Cardiac fibroblast (primary cell): ENCODE results near the gene CDKN1B.

Experiments used
- DNase-seq, 2 donors: peaks; one replicate each; pipeline versions ENCODE4 v3.0.0 to v3.0.0-alpha.2; 2010; ENCODE audit warnings: low read depth in 2 of 2
- H3K4me3 ChIP-seq, 2 donors: replicated peaks in 1 of 2; 1 replicate in 1 of 2; 2 replicates in 1 of 2; pipeline ENCODE4 v1.5.1; 2011; ENCODE audit warnings: low read depth in 2 of 2, low read length in 2 of 2, mild to moderate bottlenecking in 2 of 2, moderate library complexity in 1 of 2
- TF ChIP-seq, protein P1 (sequence below): IDR thresholded peaks from one replicate; pipeline ENCODE4 v1.5.1; 2011; ENCODE audit warnings: low read depth, mild to moderate bottlenecking, low read length, inconsistent platforms

Gene CDKN1B

DNA sequence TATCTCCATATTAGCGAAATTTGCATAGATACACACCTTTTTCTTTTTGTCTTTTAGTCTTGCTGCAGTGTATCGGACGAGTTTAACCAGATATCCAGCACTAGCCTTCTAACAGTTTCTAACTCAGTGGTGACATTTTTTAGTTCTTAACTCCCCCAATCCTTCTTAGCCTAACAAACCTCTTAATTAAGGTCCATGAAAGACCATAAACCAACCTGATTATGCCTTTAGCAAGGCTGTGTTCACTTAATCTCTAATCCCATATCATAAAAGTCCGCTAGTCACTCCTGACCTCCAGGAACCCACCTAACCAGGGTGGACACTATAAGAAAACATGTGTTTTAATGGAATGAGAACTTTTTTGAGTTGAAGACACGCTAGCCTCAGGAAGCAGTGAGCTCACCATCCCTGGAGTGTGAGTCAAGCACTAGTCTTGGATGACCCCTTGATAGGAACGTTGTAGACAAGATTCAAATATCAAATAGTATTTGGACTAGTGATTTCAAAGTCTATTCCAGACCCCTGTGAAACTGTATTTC is 9.5 kb downstream of the CDKN1B start:
- peak; percentile 55 to 92 for DNase-seq
- H3K4me3 ChIP-seq = peak overlapping the region; percentile 86 to 88

DNA sequence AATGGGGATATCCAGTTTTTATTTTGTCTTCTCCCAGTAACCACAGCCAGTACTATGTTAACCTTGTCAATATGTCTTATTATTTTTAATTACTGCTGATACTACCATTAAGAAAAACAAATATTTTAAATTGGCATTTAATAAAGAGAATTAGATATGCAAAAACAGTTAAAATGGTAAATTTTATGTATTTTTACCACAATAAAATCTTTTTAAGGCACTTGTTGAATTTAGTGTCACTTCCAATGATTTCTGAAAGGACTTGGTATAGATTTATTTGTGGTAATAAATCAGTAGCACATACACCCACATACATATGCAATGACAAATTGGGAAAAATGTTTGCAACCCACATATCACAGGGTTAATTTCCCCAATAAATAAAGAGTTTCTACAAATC is 14.0 kb downstream of the CDKN1B start:
- no peak for DNase-seq
- H3K4me3 ChIP-seq = no peak overlapping the region
- TF ChIP-seq, protein P1, sequence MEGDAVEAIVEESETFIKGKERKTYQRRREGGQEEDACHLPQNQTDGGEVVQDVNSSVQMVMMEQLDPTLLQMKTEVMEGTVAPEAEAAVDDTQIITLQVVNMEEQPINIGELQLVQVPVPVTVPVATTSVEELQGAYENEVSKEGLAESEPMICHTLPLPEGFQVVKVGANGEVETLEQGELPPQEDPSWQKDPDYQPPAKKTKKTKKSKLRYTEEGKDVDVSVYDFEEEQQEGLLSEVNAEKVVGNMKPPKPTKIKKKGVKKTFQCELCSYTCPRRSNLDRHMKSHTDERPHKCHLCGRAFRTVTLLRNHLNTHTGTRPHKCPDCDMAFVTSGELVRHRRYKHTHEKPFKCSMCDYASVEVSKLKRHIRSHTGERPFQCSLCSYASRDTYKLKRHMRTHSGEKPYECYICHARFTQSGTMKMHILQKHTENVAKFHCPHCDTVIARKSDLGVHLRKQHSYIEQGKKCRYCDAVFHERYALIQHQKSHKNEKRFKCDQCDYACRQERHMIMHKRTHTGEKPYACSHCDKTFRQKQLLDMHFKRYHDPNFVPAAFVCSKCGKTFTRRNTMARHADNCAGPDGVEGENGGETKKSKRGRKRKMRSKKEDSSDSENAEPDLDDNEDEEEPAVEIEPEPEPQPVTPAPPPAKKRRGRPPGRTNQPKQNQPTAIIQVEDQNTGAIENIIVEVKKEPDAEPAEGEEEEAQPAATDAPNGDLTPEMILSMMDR = no peak

More for the DNA sequence above, 9.5 kb downstream of the CDKN1B start:
- TF ChIP-seq, protein P1 = no peak

DNA sequence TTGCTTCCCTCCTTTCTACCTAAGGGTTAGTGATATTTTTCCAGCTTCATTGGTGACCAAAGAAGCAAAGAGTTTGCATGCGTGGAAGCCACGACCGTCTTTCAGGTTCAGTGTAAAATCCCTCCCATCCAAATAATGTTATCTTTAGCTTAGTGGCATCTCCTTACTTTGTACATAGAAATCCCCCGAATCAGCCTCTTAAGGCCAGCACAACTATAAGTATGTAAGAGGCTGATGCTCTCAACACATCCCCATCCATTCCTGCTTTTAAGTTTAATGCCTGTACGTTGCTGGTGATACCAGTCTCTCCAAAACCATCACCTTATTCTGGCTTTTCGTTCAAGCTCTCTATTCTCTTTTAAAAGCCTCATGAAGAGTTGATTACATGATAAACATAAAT is 14.6 kb downstream of the CDKN1B start:
- DNase-seq = no peak
- TF ChIP-seq, protein P1 = no peak
- no peak overlapping the region for H3K4me3 ChIP-seq

DNA sequence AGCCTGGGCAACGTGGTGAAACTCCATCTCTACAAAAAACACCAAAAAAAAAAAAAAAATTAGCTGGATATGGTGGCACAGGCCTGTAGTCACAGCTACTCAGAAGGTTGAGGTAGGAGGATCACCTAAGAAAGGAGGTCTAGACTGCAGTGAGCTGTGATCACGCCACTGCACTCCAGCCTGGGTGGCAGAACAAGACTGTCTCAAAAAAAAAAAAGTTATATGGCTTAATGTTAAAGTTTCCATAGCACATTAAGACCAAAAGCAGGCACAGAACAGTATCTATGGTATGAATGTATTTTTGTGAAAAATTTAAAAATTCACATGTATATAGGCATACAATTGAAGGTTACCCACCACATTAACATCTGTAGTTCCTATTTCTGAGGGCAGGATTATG is 15.9 kb downstream of the CDKN1B start:
- no peak for DNase-seq
- TF ChIP-seq, protein P1 = no peak
- no peak overlapping the region for H3K4me3 ChIP-seq

DNA sequence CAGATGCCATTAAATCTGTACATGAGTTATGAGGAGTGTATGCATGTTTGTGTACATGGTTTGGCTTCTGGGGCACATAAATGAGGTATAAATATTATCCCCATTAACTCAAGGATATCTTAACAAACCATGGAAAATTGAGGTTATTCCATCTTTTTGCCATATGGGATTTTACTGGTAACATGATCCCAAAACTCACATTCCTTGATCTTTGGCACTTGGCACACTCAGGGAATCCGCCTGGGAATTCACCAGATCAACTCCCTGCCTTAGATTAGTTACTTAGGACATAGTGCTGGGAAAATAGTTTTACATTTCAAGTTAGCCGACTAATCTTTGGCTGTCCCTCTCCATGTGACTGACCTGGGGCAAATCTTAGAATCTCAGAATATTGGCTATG is 16.9 kb downstream of the CDKN1B start:
- TF ChIP-seq, protein P1 = no peak
- no peak for DNase-seq
- H3K4me3 ChIP-seq = no peak overlapping the region

DNA sequence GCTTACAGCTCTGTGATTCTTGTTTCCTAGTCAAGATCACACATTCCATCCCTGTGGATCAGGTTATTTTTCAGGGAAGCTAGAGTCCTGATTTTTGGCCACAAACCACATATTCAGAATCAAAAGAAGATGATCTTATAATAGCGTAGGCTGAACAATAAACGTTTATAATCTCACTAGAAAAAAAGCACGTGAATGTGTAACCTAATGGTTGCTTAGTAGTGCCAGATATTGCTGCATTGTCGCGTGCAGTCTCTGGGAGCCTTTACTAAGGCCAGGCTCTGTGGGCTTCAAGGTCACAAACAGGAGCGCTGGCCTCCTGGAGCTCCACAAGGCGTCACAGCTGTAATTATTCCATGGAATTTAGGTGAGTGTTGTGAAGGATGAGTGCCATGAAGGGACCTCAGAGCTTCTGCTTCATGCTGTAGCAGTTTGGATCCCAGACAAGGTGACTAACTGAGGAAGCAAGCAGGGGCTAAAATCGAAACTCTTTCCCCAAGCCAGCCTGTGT is 17.4 kb downstream of the CDKN1B start:
- TF ChIP-seq, protein P1 = no peak
- H3K4me3 ChIP-seq = no peak overlapping the region
- DNase-seq = peak in 1 of 2 donors; percentile 39

DNA sequence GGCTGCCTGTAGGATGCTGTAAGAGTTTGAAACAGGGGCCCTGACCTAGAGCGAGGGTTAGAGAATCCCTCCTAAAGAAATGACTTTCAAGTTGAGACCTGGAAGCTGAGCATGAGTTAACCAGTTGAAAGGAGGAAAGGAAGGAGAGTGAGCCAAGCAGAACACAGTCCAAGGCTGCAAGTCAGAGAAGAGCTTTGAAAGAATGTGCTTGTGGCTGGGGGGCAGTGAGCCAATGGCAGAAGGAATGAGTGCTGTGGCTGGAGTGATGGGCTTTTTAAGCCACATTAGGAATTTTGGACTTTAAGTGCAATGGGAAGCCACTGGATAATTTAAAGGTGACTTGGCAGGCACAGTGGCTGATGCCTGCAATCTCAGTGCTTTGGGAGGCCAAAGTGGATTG is 18.1 kb downstream of the CDKN1B start:
- H3K4me3 ChIP-seq = no peak overlapping the region
- TF ChIP-seq, protein P1 = no peak
- DNase-seq = peak; percentile 48 to 61
